ENCODE measurements around the gene ARHGAP15.

- TF ChIP-seq RAD21 (IDR thresholded peaks at IDR 0.05; ENCODE audit: low read depth): no peak
- TF ChIP-seq YY1 (IDR thresholded peaks at IDR 0.05; ENCODE audit: low read depth): no peak
- TF ChIP-seq REST (IDR thresholded peaks at IDR 0.05; ENCODE audit: low read depth): no peak
- no peak for TF ChIP-seq EP300 (IDR thresholded peaks at IDR 0.05; ENCODE audit: borderline replicate concordance)
Measured at GRCh38 chr2:143505542-143505941, 376.3 kb downstream of the ARHGAP15 start.

Measured in Ishikawa (cell line).